ENCODE results near the gene HLA-DOA.

The HLA-DOA gene

DNA sequence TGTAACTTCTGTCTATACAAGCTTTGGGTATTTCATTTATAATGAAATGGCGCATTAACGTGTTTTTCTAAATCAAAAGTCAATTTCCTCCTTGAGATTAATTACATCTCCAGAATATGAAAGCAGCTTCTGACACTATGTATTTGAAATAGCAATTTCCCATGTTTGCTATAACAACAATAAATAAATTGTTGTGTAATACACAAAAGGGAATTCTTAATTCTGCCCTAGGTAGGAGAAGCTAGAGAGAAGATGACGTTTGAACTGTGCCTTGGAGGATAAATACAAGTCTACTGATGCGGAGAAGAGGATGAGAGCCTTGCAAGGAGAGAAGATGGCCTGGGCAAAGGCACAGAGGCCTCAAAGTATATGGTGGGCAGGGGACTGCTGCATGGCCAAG lies 7.6 kb upstream of the HLA-DOA start:
- DNase-seq (ENCODE audit: low spot score), result no peak

DNA sequence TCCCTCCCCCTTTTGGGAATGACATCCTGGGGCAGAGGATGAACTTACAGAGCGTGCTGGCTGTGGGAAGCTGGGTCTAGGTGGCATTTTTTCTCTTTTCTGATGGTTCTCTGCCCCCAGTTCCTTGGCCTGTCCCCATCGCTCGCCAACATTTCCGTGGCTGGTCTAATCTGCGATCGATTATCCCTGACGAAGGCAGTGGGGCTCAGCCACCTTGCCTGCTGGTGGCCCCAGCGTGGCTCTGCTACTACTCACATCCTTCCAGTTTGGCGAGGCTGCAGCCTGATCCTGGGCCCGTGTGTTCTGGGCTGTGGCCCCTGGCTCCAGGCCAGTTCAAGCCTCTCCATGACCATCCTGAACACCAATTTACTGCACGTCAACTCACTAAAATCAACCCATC lies 6.4 kb upstream of the HLA-DOA start:
- no peak for DNase-seq (ENCODE audit: low spot score)

DNA sequence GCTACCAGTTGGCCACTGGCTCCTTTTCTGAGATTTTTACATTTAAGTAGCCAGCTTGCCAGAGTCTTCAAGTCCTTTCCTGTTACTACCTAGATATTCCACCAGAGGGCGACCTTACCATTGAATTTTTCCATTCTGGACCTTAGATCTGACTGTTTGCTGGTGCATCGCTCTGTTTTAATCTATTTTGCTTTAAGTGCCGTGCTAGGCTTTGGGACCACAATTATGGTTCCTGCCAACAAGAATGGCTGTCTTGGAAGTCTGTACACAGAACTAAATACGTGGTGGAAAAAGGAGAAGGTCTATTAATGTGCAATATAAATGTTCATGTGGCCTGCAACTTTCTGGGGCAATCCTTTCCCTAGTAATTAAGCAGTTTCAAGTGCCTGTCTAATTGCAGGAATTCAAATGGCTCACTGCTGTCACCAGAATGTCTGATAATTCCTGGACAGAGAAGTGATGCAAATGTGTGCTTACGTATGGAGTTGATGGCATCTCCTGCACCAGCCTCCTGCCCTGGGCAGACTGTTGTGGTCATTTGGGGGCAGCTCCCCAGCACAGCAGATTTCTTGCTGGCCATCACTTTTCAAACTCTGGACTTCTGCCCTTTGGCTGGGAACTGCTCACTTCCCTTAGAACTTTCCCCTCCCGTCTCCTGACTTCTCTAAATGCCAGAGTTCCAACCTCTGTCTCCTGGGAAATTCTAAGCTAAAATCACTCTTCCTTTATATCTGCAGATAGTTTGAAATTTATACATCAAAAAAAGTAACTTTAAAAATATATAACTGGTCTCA lies 5.6 kb upstream of the HLA-DOA start:
- DNase-seq (ENCODE audit: low spot score), result peak; percentile 75

DNA sequence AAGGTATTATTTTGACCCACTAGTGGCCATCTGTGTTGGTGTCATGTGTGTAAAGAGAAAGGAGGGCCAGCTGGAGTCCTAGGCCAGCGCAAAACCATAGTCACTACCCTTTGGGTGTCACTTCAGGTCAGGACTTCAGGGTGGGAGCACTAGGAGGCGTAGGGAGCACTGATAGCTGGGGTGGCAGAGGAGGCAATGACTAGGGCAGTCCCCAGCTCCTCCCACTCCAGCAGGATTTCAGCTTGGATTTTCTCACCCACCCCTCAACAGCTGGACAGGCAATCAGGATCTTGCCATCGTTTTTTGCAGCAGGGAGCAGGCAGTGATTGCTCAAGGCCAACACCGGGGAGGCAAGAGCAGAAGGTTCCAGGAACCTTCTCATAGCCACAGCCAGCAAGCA lies 4.2 kb upstream of the HLA-DOA start:
- no peak for DNase-seq (ENCODE audit: low spot score)

DNA sequence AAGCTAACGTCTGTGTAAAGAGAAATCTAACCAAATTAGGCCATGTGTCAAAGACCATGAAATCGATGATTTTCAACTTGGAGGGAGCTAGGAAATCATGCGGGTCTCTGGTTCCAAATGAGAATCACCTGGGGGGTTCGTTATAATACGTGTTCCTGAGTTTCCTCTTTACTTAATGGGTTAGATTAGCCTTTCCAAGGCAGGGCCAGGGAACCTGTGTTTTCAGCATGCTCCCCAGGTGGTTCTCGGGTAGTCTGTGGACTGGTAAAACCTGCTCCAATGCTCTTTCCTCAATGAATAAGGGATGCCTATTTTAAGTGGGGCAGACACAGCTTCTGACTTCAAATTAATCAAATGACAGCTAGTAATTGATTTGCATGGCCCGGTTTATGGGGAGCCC lies 965 bp upstream of the HLA-DOA start:
- DNase-seq (ENCODE audit: low spot score), result no peak

DNA sequence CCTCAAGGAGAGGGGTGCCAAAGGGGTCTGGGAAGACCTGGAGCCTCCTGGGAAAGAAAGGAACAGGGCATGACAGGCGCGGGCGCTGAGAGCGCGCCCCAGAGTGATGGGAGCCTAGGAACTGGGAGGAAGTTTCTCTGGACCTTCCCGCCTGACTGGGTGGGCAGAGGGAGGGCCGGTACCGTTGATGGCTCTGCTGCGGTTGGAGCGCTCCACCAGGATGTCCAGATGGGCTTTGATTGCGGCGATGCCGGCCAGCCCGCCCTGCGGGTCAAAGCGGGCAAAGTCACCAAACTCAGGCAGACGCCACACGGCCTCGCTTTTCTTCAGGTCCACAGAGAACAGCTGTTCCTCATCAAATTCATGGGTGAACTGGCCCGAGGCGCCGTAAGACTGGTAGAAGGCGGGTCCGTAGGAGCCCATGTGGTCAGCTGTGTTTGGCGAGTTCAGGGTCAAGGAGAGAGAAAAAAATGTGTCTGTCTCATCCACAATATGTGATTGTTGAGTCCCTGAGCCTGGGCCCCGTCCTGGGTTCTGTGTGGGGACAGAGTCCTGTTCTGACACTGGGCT lies 1.5 kb downstream of the HLA-DOA start:
- no peak for DNase-seq (ENCODE audit: low spot score)

DNA sequence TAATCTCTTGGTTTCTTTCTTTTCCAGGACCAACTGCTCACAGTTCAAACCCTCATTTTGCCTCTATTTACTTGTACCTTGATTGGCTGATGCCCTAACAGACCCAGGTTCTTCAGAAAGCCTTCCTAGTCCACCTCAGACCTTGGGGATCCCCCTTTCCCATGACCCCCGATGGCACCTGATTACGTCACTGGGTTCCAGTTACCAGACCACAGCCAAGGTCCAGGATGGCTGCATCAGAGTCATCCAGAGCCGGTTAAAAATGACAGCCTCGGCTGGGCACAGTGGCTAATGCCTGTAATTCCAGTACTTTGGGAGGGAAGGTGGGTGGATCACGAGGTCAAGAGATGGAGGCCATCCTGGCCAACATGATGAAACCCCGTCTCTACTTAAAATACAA lies 4.5 kb downstream of the HLA-DOA start:
- DNase-seq (ENCODE audit: low spot score), result no peak

- no peak for DNase-seq (ENCODE audit: low spot score)
Measured at GRCh38 chr6:33001685-33002084, 7.7 kb downstream of the HLA-DOA start.

GRCh38 chr6:33000055-33000454 lies 9.3 kb downstream of the HLA-DOA start:
- no peak for DNase-seq (ENCODE audit: low spot score)

GRCh38 chr6:32995448-32995847 lies 13.9 kb downstream of the HLA-DOA start:
- DNase-seq (ENCODE audit: low spot score), result no peak

- no peak for DNase-seq (ENCODE audit: low spot score)
Measured at GRCh38 chr6:32993363-32993973, 15.9 kb downstream of the HLA-DOA start.

DNA sequence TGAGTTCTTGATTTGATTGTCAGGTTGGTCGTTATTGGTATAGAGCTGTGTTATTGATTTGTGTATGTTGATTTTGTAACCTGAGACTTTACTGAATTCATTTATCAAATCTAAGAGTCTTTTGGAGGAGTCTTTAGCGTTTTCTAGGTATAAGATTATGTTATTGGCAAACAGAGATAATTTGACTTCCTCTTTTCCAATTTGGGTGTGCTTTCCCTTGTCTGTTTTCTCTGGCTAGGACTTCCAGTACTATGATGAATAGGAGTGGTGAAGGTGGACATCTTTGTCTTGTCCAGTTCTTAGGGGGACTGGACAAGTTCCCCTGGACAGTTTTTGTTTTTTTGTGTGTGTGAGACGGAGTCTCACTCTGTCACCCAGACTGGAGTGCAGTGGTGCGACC lies 17.4 kb downstream of the HLA-DOA start:
- no peak for DNase-seq (ENCODE audit: low spot score)

GRCh38 chr6:32989368-32989767 lies 20.0 kb downstream of the HLA-DOA start:
- DNase-seq (ENCODE audit: low spot score), result no peak

- peak; percentile 91 for DNase-seq (ENCODE audit: low spot score)
Measured at GRCh38 chr6:32984622-32985389, 24.6 kb downstream of the HLA-DOA start.

DNA sequence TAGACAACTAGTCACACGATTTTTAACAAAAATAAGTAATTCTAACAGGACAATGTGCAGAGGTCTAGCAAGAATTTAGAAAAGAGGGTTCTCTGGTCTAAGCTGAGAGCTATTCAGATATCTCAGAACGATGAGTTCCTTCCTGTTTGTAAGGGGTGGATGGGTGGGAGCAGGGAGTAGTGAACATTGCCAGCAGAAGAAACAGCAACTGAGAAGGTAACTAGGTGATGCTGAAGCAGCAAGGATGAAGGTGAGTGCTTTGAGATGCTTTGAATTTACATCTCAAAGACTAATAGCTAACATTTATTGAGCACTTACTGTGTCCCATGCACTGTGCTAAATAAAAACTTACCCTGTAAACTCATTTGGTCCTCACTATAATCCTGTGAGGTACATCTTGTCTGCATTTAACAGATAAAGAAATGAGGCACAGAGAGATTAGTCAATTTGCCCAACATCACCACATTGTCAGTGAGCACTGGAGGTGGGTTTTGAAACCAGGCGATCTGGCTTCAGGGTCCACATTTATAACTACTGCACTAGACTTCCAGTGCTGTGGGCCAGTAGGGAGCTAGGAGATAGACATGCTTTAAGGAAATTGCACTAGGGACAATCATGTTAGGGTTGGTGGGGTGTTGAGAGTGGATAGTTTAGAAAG lies 25.3 kb downstream of the HLA-DOA start:
- DNase-seq (ENCODE audit: low spot score), result no peak

DNA sequence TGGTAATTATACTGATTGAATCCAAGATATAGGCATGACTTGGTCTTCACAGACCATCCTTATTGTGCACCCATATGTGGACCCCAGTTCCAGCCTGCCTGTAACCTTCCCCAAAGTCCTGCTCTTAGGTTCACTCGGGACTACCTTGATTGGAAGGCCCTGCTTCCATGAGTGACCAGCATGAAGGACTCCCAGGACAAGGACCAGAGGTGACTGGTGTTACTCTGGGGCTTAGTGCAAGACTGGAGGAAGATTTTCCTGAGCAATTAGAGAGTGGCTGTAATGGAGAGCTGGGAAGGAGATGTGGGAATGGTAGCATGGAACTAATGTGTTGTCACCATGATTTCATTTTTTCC lies 25.9 kb downstream of the HLA-DOA start:
- no peak for DNase-seq (ENCODE audit: low spot score)

DNA sequence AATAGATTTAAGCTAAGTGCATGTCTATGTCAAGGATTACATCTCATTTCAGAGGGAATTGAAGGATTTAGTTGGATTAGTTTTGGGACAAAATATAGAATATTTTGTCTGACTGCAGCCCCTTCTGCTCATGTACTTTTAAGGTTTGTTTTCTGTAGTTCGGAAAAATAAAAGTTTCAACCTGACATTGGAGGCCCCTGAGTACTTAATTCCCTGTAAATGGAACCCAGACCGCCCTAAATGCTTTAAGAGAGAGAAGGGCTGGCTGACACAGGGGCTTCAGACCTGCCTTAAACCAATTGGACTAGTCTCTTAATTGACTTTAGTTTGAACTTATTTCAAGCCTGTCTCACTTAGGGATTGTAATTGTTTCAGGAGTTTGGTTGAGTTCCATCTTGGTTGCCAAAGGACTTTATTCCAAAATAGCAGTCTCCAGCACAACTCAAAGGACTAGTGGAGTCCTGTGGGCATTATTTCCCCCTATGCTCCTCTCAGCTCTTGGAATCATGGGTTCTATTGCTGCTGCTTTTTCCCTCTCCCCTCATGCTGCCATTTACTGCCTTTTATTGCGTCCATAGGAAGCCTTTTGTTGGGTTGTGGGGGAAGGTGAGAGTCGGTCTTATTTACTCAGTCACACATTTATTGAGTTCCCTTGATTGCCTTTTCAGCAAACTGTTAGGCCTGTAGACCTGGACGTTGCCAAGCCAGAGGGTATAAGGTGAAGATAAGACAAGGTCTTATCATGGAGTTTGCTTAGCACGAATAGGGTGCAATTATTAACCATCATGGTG lies 26.5 kb downstream of the HLA-DOA start:
- no peak for DNase-seq (ENCODE audit: low spot score)

- no peak for DNase-seq (ENCODE audit: low spot score)
Measured at GRCh38 chr6:32982084-32982701, 27.2 kb downstream of the HLA-DOA start.

DNA sequence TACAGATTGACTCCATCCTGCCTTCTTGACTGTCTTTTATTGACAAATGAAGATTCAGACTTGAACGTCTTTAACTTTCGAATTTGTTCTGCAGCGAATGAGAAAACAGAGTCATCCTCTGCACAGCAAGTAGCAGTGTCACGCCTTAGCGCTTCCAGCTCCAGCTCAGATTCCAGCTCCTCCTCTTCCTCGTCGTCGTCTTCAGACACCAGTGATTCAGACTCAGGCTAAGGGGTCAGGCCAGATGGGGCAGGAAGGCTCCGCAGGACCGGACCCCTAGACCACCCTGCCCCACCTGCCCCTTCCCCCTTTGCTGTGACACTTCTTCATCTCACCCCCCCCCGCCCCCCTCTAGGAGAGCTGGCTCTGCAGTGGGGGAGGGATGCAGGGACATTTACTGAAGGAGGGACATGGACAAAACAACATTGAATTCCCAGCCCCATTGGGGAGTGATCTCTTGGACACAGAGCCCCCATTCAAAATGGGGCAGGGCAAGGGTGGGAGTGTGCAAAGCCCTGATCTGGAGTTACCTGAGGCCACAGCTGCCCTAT lies 28.8 kb downstream of the HLA-DOA start:
- no peak for DNase-seq (ENCODE audit: low spot score)

- no peak for DNase-seq (ENCODE audit: low spot score)
Measured at GRCh38 chr6:32979720-32980487, 29.5 kb downstream of the HLA-DOA start.
